NCI-H187 (cell line): ENCODE results near the gene ANKK1.

ENCODE experiments used
- DNase-seq, 2 experiments: peaks; one replicate each; lab custom pipeline; 2025; lab: John Stamatoyannopoulos, UW

The ANKK1 gene

GRCh38 chr11:113387605-113388211 lies at the start of gene ANKK1:
ANKK1 (plus strand) TSS chr11:113387779; CDS start chr11:113387885, 106 bp downstream.
- DNase-seq = no peak

- no peak for DNase-seq
Observed at GRCh38 chr11:113338730-113339129, 48.8 kb upstream of the ANKK1 start.

GRCh38 chr11:113339929-113340589 lies 47.5 kb upstream of the ANKK1 start:
- no peak for DNase-seq

- DNase-seq = no peak
Observed at GRCh38 chr11:113341388-113342165, 46.0 kb upstream of the ANKK1 start.

GRCh38 chr11:113345978-113346377 lies 41.6 kb upstream of the ANKK1 start:
- DNase-seq = no peak

- DNase-seq = no peak
Observed at GRCh38 chr11:113349528-113349927, 38.1 kb upstream of the ANKK1 start.

GRCh38 chr11:113350336-113351067 lies 37.1 kb upstream of the ANKK1 start:
- DNase-seq = no peak

- DNase-seq = no peak
Observed at GRCh38 chr11:113351068-113351450, 36.5 kb upstream of the ANKK1 start.

- no peak for DNase-seq
Observed at GRCh38 chr11:113351480-113351879, 36.1 kb upstream of the ANKK1 start.

GRCh38 chr11:113356203-113356602 lies 31.4 kb upstream of the ANKK1 start:
- DNase-seq = no peak

GRCh38 chr11:113363406-113363805 lies 24.2 kb upstream of the ANKK1 start:
- DNase-seq = no peak

- no peak for DNase-seq
Observed at GRCh38 chr11:113363996-113364641, 23.5 kb upstream of the ANKK1 start.

GRCh38 chr11:113365895-113366294 lies 21.7 kb upstream of the ANKK1 start:
- DNase-seq = no peak

GRCh38 chr11:113369411-113369810 lies 18.2 kb upstream of the ANKK1 start:
- no peak for DNase-seq

- DNase-seq = no peak
Observed at GRCh38 chr11:113370634-113371033, 16.9 kb upstream of the ANKK1 start.

- no peak for DNase-seq
Observed at GRCh38 chr11:113372309-113372708, 15.3 kb upstream of the ANKK1 start.

- DNase-seq = no peak
Observed at GRCh38 chr11:113373306-113373705, 14.3 kb upstream of the ANKK1 start.

- DNase-seq = no peak
Observed at GRCh38 chr11:113373981-113374560, 13.5 kb upstream of the ANKK1 start.

- no peak for DNase-seq
Observed at GRCh38 chr11:113375402-113375801, 12.2 kb upstream of the ANKK1 start.

- no peak for DNase-seq
Observed at GRCh38 chr11:113376156-113376555, 11.4 kb upstream of the ANKK1 start.

- no peak for DNase-seq
Observed at GRCh38 chr11:113377681-113378412, 9.7 kb upstream of the ANKK1 start.
